SU-DHL-6 (cell line): ENCODE results near the gene RHEB.

ENCODE experiments used
- CTCF ChIP-seq: fragments of 200-600 bp; sonication (generic); IDR thresholded peaks from one replicate; pipeline ENCODE4 v1.5.1; 2017; ENCODE audit warnings: antibody characterized with exemption, mild to moderate bottlenecking, low read length, moderate library complexity; ENCODE audit not compliant: insufficient read depth, poor library complexity, severe bottlenecking
- EZH2phosphoT487 ChIP-seq: fragments of 200-600 bp; sonication (generic), shearing (Covaris generic); conservative IDR thresholded peaks from 2 replicates; pipeline ENCODE4 v1.6.1; 2018; ENCODE audit warnings: mild to moderate bottlenecking, antibody characterized with exemption, low read length, moderate library complexity, mixed read lengths

- TF ChIP-seq EZH2phosphoT487 (no peak), CTCF (no peak)
Measured at GRCh38 chr7:151461942-151462230, 57.8 kb downstream of the RHEB start.
